Measurements from ENCODE around the gene SPEF2. TPM values are rescaled to one million over a fixed set of nuclear protein-coding genes. Genes with fewer than 3 reads are reported as not detected.

SPEF2 gene
- total and polyA plus RNA-seq, 10 of the 15 experiments (the other 5 are each of a cell fraction or from before 2014, with no cell fraction given), result 0.03 to 2.0 (median 0.07) TPM; not detected in 3

DNA sequence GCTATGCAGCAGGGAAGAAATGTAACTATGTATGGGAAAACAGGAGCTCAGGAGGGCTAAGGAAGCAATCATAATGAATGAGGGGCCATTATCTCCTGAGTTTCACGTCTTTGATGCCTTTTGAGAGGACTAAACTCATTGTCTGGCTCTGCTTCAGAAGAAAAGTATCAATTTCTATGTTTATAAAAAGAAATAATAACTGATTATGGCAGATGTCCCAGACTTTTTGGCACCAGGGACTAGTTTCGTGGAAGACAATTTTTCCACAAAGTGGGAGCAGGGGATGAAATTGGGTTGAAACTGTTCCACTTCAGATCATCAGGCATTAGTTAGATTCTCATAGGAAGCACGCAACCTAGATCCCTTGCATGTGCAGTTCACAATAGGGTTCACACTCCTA is 230.3 kb downstream of the SPEF2 start:
- Histone ChIP-seq H4K20me1 (ENCODE audit: control insufficient read depth, insufficient read depth) (no peaks in the 10 kb centered on the region), H3K9ac (ENCODE audit: control insufficient read depth, insufficient read depth, low read length) (no peak overlapping the region), H2AFZ (ENCODE audit: control insufficient read depth, low read depth, low read length) (no peak overlapping the region), H3K9me3 (replicated peaks; ENCODE audit: control insufficient read depth, insufficient read depth, low read length) (peaks cover 13% of the 10 kb centered on the region; the same call in 2 of the 3 replicates), H3K27ac (ENCODE audit: control insufficient read depth, insufficient read depth) (no peak overlapping the region), H3K36me3 (ENCODE audit: control insufficient read depth in 2 of 2, insufficient read depth in 2 of 2, low read length in 1 of 2) (no peaks in the 10 kb centered on the region), H3K4me3 (no peak overlapping the region), H3K27me3 (replicated peaks in 1 of 2; ENCODE audit: control insufficient read depth in 2 of 2, insufficient read depth in 2 of 2, low read length in 1 of 2) (no peaks in the 10 kb centered on the region), H3K79me2 (ENCODE audit: control insufficient read depth, insufficient read depth, low read length) (no peaks in the 10 kb centered on the region), H3K4me1 (ENCODE audit: control insufficient read depth, insufficient read depth, low read length) (peaks cover 14% of the 10 kb centered on the region), H3K4me2 (ENCODE audit: control insufficient read depth, insufficient read depth) (no peak overlapping the region)
- ATAC-seq (no peak), DNase-seq (ENCODE audit: low read depth, low spot score) (no peak), FAIRE-seq (no peak)
- intact Hi-C loops (cut with micrococcal nuclease; ENCODE audit: unreplicated experiment), result no loop called here
- WGBS (ENCODE audit: insufficient coverage, insufficient replicate concordance, low lambda C conversion rate, missing lambda C conversion rate), result 0% methylated on average over 3 of the region's 3 CpGs
- in situ Hi-C loops (cut with MboI), result no loop called here
- ChIA-PET RAD21 (ENCODE audit: unreplicated experiment) (no interaction called here), POLR2A (no interaction called here), CTCF (no interaction called here), SMC1A (ENCODE audit: uncharacterized antibody, unreplicated experiment) (no interaction called here)
- no TSS peak for BruUV-seq (replicated peaks)
- TF ChIP-seq FOXK2 (IDR thresholded peaks at IDR 0.05), result no peak
- no peak for TF ChIP-seq CREB1 (IDR thresholded peaks at IDR 0.05; ENCODE audit: low read depth)
- TF ChIP-seq POLR2AphosphoS2 (IDR thresholded peaks at IDR 0.05; ENCODE audit: low read depth, low read length), result no peak
- TF ChIP-seq ZBED1 (IDR thresholded peaks at IDR 0.05; ENCODE audit: borderline replicate concordance), result no peak
- no peak for TF ChIP-seq CBX5 (IDR thresholded peaks at IDR 0.05; ENCODE audit: low read depth)
- TF ChIP-seq TAF1 (IDR thresholded peaks at IDR 0.05; ENCODE audit: borderline replicate concordance, low read depth, low read length), result no peak
- TF ChIP-seq CREM (IDR thresholded peaks at IDR 0.05; ENCODE audit: low read depth), result no peak
- no peak for TF ChIP-seq IRF4 (IDR thresholded peaks at IDR 0.05; ENCODE audit: low read depth, low read length)
- TF ChIP-seq ZNF217 (IDR thresholded peaks at IDR 0.05), result no peak
- no peak for TF ChIP-seq HCFC1 (IDR thresholded peaks at IDR 0.05; ENCODE audit: low read length)
- no peak for TF ChIP-seq PML (IDR thresholded peaks at IDR 0.05; ENCODE audit: low read length)
